ENCODE data around the gene ST8SIA6. TPM values are rescaled to one million over a fixed set of nuclear protein-coding genes. Genes with fewer than 3 reads are reported as not detected.

ST8SIA6 gene
- total and polyA plus RNA-seq, 9 of the 15 experiments (the other 6 are each of a cell fraction or from before 2014, with no cell fraction given): 0.69 to 6.7 (median 5.0) TPM

GRCh38 chr10:17431871-17432311, 22.5 kb downstream of the ST8SIA6 start (continued):
- TF ChIP-seq, protein P1, sequence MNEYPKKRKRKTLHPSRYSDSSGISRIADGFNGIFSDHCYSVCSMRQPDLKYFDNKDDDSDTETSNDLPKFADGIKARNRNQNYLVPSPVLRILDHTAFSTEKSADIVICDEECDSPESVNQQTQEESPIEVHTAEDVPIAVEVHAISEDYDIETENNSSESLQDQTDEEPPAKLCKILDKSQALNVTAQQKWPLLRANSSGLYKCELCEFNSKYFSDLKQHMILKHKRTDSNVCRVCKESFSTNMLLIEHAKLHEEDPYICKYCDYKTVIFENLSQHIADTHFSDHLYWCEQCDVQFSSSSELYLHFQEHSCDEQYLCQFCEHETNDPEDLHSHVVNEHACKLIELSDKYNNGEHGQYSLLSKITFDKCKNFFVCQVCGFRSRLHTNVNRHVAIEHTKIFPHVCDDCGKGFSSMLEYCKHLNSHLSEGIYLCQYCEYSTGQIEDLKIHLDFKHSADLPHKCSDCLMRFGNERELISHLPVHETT (CRISPR knock-in tag; conservative IDR thresholded peaks at IDR 0.05 in 1 of 2, IDR thresholded peaks at IDR 0.05 in 1 of 2): no peak
- TF ChIP-seq ATF3 (IDR thresholded peaks at IDR 0.05) (peak; percentile 79), ATF3 (CRISPR knock-in tag; conservative IDR thresholded peaks at IDR 0.05) (no peak), ZNF431 (CRISPR knock-in tag; IDR thresholded peaks at IDR 0.05) (no peak), SMAD3 (CRISPR knock-in tag; conservative IDR thresholded peaks at IDR 0.05) (no peak), ETS2 (tag; IDR thresholded peaks at IDR 0.05; ENCODE audit: borderline replicate concordance, poor library complexity, severe bottlenecking) (no peak), ESRRA (IDR thresholded peaks at IDR 0.05; ENCODE audit: borderline replicate concordance, low read depth) (0 out of 2 replicates have a peak, but pooled peaks have one; percentile 32), TRIM25 (IDR thresholded peaks at IDR 0.05; ENCODE audit: borderline replicate concordance) (no peak), ZNF668 (CRISPR knock-in tag; IDR thresholded peaks at IDR 0.05) (0 out of 2 replicates have a peak, but pooled peaks have one; percentile 4), ZFP1 (CRISPR knock-in tag; IDR thresholded peaks at IDR 0.05) (no peak), EHMT2 (IDR thresholded peaks at IDR 0.05) (peak; percentile 32; the same call in 1 of the 2 replicates), RNF2 (IDR thresholded peaks at IDR 0.05) (no peak), EP300 (IDR thresholded peaks at IDR 0.05; ENCODE audit: low read length) (no peak), MTA2 (IDR thresholded peaks at IDR 0.05; ENCODE audit: low read depth) (no peak), AFF1 (IDR thresholded peaks at IDR 0.05; ENCODE audit: low read depth in 1 of 2, partially characterized antibody in 2 of 2) (peak in 1 of 2 experiments; percentile 62), TFAP4 (CRISPR knock-in tag; IDR thresholded peaks at IDR 0.05; ENCODE audit: borderline replicate concordance) (no peak), THRAP3 (IDR thresholded peaks at IDR 0.05; ENCODE audit: borderline replicate concordance) (no peak)

Data from K562 (cell line).